ENCODE measurements around the gene ARFRP1. TPM values are rescaled to one million over a fixed set of nuclear protein-coding genes. Genes with fewer than 3 reads are reported as not detected.

The ARFRP1 gene
- polyA plus RNA-seq, 3 donors = 18.2 to 31.1 (median 20.7) TPM

DNA sequence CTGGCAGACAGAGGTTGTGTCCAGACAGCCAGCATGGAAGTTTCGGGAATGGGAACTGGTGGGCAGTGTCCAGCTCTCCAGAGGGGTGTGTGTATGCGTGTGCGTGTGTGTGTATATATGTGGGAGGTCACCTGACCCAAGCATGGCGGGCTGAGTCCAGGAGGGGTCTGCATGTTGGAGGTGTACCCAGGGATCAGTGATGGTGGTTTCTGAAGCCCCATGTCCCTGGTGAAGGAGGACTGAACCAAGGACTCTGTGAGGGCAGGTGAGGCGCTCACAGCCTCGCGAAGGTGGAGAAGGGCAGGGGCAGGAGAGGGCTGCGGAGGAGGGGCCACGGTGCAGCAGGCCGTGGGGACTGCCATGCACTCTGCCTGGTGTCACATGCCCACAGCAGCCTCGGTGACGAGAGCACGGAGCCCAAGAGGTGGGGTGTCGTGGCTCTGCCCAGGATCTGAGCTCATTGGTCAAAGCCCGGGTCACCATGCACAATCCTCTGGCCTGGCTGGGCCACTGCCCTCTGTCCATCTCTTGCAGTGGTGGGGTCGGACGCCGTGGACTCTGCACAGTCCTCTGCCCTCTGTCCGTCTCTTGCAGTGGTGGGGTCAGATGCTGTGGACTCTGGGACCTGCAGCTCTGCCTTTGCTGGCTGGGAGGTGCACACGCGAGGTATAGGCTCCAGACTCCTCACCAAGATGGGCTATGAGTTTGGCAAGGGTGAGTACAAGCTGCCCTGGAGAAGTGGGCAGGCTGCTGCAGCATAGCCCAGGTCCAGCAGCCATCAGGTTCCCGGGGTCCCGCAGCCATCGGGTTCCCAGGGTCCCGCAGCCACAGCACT lies 26.6 kb upstream of the ARFRP1 start:
- Mint-ChIP-seq H3K4me3 (no peak overlapping the region), H3K4me1 (peaks cover 21% of the 10 kb centered on the region), H3K27ac (peak overlapping the region in 1 of 7 donors; percentile 71), H3K9me3 (peaks cover 0 to 4% (median 0%) of the 10 kb centered on the region in 7 donors), H3K36me3 (peaks cover 11 to 39% of the 10 kb centered on the region in 2 donors), H3K27me3 (ENCODE audit: low read depth in 3 of 3) (peaks cover 17 to 37% (median 25%) of the 10 kb centered on the region in 3 donors)
- H3K79me2 ChIP-seq (ENCODE audit: insufficient read depth, low read length) = peaks cover 19% of the 10 kb centered on the region
- no peaks in the 10 kb centered on the region for H3K9me3 ChIP-seq (replicated peaks in 1 of 2; ENCODE audit: control insufficient read depth in 1 of 2, insufficient read depth in 1 of 2, low read length in 2 of 2)
- H2AFZ ChIP-seq (ENCODE audit: insufficient read depth, low read depth, low read length, poor library complexity, severe bottlenecking) = no peak overlapping the region
- peaks cover 90% of the 10 kb centered on the region for H4K20me1 ChIP-seq (ENCODE audit: insufficient read depth, low read length)
- H3K36me3 ChIP-seq (replicated peaks in 1 of 2; ENCODE audit: control insufficient read depth in 1 of 2, insufficient read depth in 2 of 2, low read length in 2 of 2) = peaks cover 33 to 64% of the 10 kb centered on the region in 2 donors
- H3K27ac ChIP-seq (ENCODE audit: low read depth in 1 of 2, low read length in 2 of 2) = no peak overlapping the region
- H3K4me3 ChIP-seq (replicated peaks in 1 of 3; ENCODE audit: low read depth in 2 of 3, low read length in 3 of 3) = no peak overlapping the region
- TF ChIP-seq, protein P1, sequence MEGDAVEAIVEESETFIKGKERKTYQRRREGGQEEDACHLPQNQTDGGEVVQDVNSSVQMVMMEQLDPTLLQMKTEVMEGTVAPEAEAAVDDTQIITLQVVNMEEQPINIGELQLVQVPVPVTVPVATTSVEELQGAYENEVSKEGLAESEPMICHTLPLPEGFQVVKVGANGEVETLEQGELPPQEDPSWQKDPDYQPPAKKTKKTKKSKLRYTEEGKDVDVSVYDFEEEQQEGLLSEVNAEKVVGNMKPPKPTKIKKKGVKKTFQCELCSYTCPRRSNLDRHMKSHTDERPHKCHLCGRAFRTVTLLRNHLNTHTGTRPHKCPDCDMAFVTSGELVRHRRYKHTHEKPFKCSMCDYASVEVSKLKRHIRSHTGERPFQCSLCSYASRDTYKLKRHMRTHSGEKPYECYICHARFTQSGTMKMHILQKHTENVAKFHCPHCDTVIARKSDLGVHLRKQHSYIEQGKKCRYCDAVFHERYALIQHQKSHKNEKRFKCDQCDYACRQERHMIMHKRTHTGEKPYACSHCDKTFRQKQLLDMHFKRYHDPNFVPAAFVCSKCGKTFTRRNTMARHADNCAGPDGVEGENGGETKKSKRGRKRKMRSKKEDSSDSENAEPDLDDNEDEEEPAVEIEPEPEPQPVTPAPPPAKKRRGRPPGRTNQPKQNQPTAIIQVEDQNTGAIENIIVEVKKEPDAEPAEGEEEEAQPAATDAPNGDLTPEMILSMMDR (IDR thresholded peaks at IDR 0.05) = no peak
- 97% methylated on average over 25 of the region's 25 CpGs for WGBS (ENCODE audit: insufficient coverage)
- DNase-seq = no peak
- H3K4me1 ChIP-seq (ENCODE audit: control insufficient read depth in 1 of 2, insufficient read depth in 2 of 2, low read length in 2 of 2) = peaks cover 23 to 40% of the 10 kb centered on the region in 2 donors
- peaks cover 8 to 26% of the 10 kb centered on the region in 2 donors for H3K27me3 ChIP-seq (ENCODE audit: control insufficient read depth in 2 of 2, insufficient read depth in 2 of 2, low read length in 2 of 2)
- no peak overlapping the region for H3K4me2 ChIP-seq (replicated peaks; ENCODE audit: extremely low read depth, low read length, poor library complexity, severe bottlenecking)
- no peak overlapping the region for H3K9ac ChIP-seq (ENCODE audit: insufficient read depth, low read length, poor library complexity, severe bottlenecking)
- intact Hi-C loops (cut with micrococcal nuclease) = no loop called here

DNA sequence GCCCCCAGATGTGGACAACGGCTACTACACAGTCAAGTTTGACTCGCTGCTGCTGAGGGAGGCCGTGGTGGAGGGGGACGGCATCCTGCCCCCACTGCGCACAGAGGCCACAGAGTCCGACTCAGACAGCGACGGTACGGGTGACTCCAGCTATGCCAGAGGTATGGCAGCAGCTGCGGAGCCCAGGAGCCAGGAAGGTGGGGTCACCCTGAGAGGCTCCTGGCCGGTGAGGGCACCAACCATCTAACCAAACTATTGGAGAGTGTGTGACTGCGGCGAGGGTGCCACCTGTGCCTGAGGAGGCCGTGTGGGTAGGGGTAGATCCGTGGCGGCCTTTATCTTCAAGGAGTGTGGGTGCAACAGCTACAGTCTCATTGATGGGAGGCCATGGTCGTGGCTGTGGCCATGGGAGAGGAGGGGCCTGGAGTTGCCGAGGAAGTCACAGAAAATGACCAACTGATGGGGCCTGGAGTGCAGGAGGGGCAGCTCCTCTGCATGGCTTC lies 25.9 kb upstream of the ARFRP1 start:
- Mint-ChIP-seq H3K36me3 (peaks cover 15 to 42% of the 10 kb centered on the region in 2 donors), H3K4me3 (no peak overlapping the region), H3K4me1 (peaks cover 24% of the 10 kb centered on the region), H3K9me3 (peaks cover 0 to 4% (median 0%) of the 10 kb centered on the region in 7 donors), H3K27ac (peak overlapping the region in 1 of 7 donors; percentile 63), H3K27me3 (ENCODE audit: low read depth in 3 of 3) (peaks cover 17 to 34% (median 25%) of the 10 kb centered on the region in 3 donors)
- no peak overlapping the region for H3K9ac ChIP-seq (ENCODE audit: insufficient read depth, low read length, poor library complexity, severe bottlenecking)
- H3K36me3 ChIP-seq (replicated peaks in 1 of 2; ENCODE audit: control insufficient read depth in 1 of 2, insufficient read depth in 2 of 2, low read length in 2 of 2) = peaks cover 33 to 68% of the 10 kb centered on the region in 2 donors
- no peaks in the 10 kb centered on the region for H3K9me3 ChIP-seq (replicated peaks in 1 of 2; ENCODE audit: control insufficient read depth in 1 of 2, insufficient read depth in 1 of 2, low read length in 2 of 2)
- WGBS (ENCODE audit: insufficient coverage) = 99% methylated on average over 8 of the region's 18 CpGs
- H2AFZ ChIP-seq (ENCODE audit: insufficient read depth, low read depth, low read length, poor library complexity, severe bottlenecking) = no peak overlapping the region
- TF ChIP-seq, protein P1 (IDR thresholded peaks at IDR 0.05) = no peak
- peaks cover 8 to 25% of the 10 kb centered on the region in 2 donors for H3K27me3 ChIP-seq (ENCODE audit: control insufficient read depth in 2 of 2, insufficient read depth in 2 of 2, low read length in 2 of 2)
- no peak overlapping the region for H3K27ac ChIP-seq (ENCODE audit: low read depth in 1 of 2, low read length in 2 of 2)
- H3K4me2 ChIP-seq (replicated peaks; ENCODE audit: extremely low read depth, low read length, poor library complexity, severe bottlenecking) = no peak overlapping the region
- peaks cover 17 to 33% of the 10 kb centered on the region in 2 donors for H3K4me1 ChIP-seq (ENCODE audit: control insufficient read depth in 1 of 2, insufficient read depth in 2 of 2, low read length in 2 of 2)
- peaks cover 21% of the 10 kb centered on the region for H3K79me2 ChIP-seq (ENCODE audit: insufficient read depth, low read length)
- no peak overlapping the region for H3K4me3 ChIP-seq (replicated peaks in 1 of 3; ENCODE audit: low read depth in 2 of 3, low read length in 3 of 3)
- no peak for DNase-seq
- peaks cover 94% of the 10 kb centered on the region for H4K20me1 ChIP-seq (ENCODE audit: insufficient read depth, low read length)
- intact Hi-C loops (cut with micrococcal nuclease) = no loop called here

Measured in CD14-positive monocyte (primary cell).